Activated CD8-positive, alpha-beta memory T cell treated with anti-CD3 and anti-CD28 coated beads for 24 hours (primary cell): ENCODE measurements around the gene EPN3.
A peak's percentile ranks its signal among the peaks of the same experiment; 100 is the strongest.

Source experiments
- DNase-seq: peaks from one replicate; pipeline ENCODE4 v3.0.0-alpha.2; 2020

Gene EPN3

DNA sequence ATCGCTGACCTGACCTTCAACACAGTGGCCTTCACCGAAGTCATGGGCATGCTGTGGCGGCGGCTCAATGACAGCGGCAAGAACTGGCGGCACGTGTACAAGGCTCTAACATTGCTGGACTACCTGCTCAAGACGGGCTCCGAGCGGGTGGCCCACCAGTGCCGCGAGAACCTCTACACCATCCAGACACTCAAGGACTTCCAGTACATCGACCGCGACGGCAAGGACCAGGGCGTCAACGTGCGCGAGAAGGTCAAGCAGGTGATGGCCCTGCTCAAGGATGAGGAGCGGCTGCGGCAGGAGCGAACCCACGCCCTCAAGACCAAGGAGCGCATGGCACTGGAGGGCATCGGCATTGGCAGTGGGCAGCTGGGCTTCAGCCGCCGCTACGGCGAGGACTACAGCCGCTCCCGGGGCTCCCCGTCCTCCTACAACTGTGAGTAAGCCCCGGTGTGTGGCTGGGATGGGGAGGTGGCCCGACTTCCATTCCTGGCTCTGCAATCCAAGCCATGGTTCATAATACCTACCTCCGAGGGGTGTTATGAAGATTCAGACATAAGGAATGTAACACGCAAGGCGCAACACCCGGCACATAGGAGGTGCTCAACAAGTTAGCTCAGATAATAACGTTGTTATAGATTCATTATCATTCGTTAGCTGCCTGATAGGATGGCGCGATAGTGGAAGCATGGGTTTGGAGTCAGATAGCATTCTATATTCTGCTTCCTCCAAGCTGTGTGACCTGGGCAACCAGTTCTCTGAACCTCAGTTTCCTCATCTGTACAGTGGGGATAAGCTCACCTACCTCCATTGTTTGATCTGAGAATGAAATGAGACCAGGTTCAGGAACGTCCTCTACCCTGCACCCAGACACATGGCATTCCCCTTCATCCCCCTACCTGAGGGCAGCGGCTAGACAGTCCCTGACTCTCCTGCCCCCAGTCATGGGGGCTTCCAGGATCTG lies 4.4 kb downstream of the EPN3 start:
- no peak for DNase-seq

DNA sequence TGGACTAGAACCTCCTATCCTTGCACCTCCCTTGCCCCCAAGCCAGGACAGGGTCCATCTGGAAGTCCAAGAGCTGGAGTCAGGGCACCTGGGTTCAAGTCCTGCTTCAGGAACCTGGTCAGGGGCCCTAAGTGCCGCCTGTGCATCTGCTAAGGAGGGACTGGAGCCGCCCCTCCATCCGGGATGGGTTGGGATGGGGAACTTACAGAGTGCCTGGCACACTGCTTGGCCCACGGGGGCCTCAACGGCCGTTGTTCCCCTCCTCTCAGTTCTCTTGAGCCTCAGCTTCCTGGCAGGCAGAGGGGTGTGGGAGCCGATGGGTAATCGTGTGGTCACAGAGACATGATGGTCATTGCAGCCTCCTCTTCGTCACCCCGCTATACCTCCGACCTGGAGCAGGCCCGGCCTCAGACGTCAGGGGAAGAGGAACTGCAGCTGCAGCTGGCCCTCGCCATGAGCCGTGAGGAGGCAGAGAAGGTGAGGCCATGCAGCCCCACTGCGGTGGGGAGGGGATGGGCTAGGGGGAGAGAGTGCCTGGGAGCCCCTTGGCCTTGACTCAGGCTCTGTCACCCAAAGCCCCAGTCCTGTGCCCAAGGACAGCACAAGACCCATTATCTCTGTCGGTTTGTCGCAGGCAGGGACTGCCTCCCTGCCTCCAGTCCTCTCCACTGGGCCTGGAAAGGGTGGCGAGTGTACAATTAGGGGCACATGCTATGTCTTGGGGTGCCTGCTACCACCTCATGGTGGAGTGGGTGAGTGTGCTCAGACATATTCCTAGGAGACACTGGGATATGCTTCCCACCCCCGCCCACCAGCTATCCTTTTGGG lies 5.4 kb downstream of the EPN3 start:
- DNase-seq = no peak

DNA sequence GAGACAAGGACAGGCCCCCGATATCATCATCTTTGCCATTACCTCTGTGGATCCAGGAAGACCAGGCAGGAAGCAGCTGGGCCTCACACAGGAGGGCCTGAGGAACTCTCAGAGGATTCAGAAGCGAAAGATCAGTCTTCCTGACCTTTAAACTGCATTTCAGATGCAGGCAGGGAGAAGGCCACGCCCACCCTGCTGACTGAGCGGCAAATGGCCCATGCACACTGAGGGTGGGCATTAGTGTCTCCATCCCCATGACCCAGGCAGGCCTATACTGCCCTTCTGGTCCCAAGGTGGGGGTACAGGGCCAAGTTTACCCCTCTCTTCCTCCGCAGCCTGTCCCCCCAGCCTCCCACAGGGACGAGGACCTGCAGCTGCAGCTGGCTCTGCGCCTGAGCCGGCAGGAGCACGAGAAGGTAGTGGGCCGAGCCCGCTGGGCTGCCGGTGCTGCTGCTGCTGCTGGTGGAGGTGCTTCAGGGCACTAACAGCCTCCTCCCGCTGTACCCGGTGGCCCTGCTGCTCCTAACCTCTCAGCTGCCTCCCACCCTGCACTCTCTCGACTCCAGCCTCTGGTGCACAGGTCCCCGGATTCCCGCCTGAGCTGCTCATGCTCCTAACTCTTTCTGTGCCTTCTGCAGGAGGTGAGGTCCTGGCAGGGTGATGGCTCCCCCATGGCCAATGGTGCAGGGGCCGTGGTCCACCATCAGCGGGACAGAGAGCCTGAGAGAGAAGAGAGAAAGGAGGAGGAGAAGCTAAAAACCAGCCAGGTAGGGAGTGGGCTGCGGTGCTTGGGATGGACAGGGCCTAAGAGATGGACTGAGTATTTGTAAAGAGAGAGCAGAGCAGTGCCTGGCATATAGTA lies 6.2 kb downstream of the EPN3 start:
- no peak for DNase-seq

DNA sequence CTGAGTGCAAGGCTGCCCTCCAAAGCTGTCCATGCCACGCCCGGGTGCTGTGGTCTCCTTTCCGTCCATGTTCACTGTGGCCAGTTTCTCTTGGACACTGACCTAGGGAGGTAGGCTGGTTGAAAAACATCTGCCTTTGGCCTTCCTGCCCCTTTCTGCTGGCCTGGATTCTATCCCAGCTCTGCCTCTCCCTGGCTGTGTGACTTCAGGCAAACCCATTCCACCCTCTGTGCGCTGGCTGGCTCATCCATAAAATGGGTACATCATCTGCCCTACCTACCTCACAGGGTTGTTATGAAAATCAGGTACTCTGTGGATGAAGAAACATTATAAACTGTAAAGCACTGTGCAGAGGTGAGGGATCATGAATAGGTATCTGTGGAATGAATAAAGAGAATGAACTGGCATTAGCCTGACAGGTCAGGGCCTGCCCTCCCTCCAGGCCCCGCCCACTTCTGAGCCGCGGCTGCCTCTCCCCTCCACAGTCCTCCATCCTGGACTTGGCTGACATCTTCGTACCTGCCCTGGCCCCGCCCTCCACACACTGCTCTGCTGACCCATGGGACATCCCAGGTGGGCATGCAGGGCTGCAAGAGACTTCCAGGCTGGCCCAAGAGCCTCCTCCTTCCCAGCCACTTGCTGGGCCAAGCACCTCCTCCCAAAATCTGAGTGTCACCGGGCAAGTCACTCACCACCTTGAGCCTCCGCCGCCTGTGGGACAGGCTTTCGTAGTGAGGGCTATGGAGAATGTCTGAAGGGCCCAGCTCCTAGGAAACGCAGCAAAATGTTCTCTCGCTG lies 7.4 kb downstream of the EPN3 start:
- no peak for DNase-seq

DNA sequence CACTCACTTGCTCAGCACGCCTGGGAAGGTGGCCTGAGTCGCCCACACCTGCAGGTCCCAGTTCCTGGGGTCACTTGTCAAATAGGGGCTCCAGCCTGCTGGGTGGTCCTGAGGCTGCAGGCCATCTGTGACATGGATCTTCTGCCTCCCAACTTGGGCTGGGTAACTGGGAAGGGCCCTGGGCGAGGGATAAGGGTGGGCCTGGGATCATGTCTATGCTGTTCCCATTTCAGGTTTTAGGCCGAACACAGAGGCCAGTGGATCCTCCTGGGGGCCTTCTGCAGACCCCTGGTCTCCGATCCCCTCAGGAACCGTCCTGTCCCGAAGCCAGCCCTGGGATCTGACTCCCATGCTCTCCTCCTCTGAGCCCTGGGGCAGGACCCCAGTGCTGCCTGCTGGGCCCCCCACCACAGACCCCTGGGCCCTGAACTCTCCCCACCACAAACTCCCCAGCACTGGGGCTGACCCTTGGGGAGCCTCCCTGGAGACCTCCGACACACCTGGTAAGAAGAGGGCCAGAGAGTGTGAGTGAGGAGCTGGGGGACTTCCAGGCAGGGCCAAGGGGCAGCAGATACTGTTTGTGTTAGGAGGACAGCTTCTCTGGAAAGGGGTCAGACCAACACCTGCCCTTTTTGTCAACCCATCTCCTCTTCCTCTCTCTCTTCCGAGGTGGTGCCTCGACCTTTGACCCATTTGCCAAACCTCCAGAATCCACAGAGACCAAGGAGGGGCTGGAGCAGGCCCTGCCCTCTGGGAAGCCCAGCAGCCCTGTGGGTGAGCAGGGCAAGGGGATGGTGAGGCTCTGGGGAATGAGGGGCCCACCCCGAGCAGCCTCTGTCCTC lies 8.2 kb downstream of the EPN3 start:
- no peak for DNase-seq

DNA sequence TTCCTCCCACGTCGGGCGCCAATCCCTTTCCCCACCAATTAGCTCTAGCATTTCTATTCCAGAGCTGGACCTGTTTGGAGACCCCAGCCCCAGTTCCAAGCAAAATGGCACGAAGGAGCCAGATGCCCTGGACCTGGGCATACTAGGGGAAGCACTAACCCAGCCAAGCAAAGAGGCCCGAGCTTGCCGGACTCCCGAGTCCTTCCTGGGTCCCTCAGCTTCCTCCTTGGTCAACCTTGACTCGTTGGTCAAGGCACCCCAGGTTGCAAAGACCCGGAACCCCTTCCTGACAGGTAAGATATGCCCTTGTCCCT lies 8.8 kb downstream of the EPN3 start:
- DNase-seq = peak; percentile 67

DNA sequence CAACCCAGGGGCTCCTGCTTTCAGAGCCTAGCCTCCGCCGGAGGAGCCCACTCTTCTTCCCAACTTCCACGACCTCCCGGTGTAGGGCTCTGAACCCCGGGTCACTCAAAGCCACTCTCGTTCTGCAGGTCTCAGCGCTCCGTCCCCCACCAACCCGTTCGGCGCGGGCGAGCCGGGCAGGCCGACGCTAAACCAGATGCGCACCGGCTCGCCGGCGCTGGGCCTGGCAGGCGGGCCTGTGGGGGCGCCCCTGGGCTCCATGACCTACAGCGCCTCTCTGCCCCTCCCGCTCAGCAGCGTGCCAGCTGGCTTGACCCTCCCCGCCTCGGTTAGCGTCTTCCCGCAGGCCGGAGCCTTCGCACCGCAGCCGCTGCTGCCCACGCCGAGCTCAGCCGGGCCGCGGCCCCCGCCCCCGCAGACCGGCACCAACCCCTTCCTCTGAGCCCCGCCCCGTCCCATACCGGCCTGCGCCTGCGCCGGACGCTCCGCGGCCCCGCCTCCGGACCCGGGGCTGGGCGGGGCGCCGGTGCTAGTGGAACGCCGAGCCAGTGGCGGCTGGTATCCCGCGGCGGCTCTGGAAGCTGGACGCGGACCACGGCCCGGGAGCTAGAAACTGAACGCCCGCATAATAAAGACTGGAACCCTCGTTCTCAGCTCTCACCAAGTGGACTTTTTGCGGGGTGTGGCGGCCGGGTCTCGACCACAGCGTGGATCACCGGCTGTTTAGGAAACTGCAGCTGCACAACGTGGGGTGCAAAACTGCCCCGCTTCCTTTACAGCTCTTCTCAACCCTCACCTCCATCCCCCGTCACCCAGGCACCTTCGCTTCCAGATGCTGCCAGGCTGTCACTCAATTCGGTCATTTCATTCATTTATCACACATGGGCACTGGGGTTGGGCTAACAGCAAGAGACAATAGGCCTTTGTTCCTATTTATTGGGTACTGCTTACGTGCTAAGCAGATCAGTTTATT lies 9.5 kb downstream of the EPN3 start:
- DNase-seq = peak; percentile 96

DNA sequence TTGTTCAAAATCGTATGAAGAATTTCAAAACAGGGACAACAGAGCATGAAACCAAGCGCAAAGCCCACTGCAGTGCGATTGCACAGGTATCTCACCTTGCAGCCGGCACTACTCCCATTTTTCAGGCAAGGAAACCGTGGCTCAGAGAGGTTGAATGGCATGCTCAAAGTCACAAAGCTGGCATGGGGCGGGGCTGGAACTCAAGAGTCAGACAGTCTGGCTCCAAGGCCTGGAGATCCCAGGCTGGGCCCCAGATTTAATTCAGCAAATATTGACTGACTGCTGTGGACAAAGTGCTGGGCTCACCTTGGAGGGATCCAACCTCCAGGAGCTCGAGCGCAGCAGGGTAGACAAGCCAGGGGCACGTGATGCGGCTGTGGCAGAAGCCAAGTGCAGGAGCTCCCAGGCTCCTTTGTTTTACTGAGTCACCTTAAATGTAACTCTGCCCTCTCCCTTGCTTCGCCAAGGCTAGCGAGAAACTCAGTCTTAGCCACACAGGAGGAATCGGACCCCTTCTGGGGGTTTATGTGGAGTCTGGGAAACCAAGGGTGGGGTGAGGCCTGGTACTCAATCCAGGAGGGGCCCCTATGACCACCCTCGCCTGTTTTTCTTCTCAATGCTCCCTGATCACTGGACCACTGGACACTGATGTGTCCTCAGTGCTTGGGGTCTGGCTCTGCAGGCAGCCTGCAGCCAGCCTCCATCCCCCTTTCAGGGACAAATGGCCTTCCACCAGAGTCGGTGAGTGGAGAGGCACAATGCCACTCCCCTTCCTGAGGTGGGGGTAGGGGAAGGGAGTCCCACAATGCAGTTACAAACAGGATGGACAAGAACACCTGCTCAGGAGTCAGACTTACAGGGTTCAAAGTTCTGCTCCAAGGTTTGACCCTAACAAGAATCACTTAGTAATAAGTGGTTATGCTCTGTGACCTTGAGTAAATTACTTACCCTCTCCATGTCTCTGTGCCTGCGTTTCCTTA lies 10.6 kb downstream of the EPN3 start:
- DNase-seq = no peak

DNA sequence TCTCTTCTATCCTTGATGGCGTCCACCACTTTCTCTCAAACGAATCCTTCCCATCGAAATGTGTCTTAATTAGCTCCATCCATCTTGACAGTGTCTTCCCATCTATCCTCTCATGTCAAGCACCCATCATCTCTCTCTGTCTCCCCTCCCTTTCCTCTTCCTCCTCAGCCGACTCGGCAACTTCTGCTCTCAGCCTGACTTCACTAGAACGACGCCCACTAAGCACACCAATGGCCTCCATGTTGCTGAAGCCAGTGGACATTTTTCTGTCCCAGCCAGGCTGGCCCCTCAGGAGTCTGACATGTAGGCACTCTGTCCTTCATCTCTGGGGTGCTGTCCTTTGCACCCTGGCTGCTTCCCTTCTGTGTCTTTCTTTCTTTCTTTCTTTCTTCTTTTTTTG lies 12.0 kb downstream of the EPN3 start:
- no peak for DNase-seq

DNA sequence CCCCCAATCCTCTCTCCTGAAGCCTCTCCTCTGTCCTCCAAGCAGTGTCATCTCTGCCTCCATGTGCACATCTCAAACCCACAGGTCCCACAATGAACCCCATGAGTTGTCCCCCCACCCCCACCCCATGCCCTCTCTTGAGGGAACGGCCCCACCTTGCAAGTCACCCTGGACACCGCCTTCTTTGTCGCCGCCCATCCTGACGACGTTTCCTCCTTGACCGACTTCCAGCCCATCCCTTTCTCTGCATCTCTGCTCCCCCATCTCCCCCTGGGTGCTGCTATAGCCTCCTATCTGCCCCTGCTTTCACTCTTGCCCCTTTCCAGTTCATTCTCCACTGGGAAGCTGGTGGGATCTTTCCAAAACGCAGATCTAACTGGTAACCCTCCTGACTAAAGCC lies 12.8 kb downstream of the EPN3 start:
- DNase-seq = no peak

DNA sequence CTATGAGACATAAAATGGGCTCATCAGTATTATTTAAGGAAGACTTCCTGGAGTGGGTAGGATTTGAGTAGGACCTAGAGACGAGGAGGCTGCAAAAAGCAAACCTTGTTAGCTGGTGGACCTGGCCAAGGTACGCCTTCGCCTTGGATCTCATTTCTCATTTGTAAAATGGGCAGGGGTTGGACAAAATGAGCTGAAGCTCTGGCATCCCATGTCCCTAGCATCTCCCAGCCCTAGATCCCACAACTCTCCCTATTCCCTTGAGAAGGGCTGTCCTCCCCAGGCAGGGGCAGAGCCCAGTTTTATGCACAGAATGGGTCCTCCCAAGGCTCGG lies 14.1 kb downstream of the EPN3 start:
- no peak for DNase-seq

DNA sequence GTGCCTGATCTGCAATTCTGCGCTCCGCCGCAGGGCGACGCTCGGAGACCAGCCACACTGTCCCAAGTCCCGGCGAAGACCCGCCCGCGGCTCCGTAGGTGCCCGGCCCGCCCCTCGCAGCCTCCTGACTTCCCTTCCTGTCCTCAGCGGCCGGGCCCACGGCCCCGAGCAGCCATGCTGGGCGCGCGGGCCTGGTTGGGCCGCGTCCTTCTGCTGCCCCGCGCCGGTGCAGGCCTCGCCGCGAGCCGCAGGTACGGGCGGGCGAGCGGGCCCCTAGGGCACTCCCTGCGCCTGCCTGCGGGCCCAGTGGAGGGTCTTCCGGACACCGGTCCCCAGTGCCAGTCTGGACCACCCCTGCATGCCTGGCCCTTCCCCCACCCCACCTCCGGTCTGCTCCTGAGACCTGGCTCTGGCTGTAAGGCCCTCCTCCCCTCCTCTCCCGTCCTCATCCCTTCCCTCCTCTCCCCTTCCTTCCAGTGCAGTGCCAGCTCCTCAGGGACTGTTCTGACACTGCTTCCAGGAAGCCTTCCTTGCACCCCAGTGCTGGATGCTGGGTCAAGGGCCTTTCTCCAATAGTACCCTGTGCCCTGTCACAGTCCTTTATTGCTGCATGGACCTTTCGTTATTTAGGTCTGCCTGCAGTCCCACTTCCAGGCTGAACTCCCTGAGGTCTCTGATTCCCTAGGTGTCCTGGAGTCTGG lies 14.7 kb downstream of the EPN3 start, which contains the start of gene SPATA20:
TSS of gene SPATA20 (plus strand) at position 140 of the 701 bp plus-strand sequence. CDS start at position 175, 35 bp downstream.
- DNase-seq = peak; percentile 93

DNA sequence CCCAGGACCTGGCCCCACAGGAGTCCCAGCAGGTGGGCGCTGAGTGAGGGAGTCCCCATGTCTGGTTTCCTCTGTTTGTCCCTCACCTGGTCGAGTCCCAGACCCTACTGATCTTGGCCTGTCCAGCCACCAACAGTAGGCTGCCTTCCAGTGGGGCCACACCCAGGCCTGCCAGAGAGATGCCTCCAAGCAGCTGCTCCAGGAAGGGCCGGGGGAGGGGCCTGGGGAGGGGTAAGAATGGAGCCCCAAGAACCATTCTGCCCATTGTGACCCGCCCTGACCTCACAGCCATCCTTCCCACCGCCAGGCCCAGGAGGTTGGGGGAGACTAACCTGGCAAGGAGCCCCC lies 15.2 kb downstream of the EPN3 start:
- no peak for DNase-seq

DNA sequence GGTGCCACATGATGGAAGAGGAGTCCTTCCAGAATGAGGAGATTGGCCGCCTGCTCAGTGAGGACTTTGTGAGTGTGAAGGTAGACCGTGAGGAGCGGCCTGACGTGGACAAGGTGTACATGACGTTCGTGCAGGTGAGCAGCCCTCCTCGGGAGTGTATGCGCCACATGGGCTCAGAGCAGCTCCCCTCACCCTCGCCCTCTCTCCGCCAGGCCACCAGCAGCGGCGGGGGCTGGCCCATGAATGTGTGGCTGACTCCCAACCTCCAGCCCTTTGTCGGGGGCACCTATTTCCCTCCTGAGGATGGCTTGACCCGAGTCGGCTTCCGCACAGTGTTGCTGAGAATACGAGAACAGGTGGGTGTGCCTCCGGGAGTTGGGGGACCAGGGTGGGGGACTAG lies 16.3 kb downstream of the EPN3 start:
- DNase-seq = no peak

DNA sequence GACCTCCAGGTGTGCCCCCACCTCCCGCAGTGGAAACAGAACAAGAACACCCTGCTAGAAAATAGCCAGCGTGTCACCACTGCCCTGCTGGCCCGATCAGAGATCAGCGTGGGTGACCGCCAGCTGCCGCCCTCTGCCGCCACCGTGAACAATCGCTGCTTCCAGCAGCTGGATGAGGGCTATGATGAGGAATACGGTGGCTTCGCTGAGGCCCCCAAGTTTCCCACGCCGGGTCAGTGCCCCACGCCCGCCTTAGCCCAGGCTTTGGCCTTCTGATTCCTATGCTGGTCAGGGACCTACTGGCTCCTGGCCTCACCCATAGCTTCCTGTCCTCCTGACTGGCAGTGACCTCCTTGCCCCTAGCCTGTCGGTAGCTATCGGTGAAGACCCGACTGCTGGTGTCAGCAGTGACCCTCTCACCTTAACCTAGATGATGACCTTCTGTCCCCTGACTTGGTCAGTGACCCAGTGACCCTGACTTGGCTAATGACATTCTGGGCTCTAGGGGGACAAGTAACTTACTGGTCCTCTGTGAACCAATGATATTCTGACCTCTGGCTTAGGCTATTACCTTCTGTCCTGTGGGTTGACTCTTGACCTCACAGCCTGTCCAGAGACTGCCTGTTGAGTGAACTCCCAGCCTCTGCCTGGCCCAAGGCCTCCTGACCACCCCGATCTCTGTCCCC lies 16.9 kb downstream of the EPN3 start:
- no peak for DNase-seq

DNA sequence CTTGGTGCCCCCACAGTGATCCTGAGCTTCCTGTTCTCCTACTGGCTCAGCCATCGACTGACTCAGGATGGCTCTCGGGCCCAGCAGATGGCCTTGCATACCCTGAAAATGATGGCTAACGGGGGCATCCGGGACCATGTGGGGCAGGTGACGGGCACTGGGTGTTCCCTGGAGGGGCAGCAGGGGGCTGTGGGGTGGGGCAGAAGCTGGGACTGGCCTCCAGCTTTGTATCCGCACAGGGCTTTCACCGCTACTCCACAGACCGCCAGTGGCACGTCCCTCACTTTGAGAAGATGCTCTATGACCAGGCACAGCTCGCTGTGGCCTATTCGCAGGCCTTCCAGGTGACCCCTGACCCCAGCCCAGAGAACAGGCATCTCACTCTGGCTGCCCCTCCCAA lies 17.4 kb downstream of the EPN3 start:
- no peak for DNase-seq

DNA sequence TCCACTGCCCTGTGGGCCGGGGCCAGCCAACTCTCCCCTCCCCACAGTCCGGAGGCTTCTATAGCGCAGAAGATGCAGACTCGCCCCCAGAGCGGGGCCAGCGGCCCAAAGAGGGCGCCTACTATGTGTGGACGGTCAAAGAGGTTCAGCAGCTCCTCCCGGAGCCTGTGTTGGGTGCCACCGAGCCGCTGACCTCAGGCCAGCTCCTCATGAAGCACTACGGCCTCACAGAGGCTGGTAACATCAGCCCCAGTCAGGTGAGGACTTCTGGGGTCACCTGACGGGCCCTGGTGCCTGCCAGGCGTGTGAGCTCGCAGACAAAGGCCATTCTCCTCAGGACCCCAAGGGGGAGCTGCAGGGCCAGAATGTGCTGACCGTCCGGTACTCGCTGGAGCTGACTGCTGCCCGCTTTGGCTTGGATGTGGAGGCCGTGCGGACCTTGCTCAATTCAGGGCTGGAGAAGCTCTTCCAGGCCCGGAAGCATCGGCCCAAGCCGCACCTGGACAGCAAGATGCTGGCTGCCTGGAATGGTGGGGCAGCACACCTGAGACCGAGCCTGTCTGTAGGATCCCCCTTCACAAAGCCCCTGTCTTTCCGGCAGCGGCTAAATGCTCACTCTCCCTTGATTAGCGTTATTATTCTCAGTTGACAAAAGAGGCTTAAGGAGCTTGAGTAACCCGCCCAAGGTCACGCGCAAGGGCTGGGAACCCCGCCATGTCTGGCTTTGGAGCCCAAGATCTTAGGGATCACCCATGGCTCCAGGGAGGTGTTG lies 18.3 kb downstream of the EPN3 start:
- no peak for DNase-seq
